Activated CD4-positive, alpha-beta T cell treated with anti-CD3 and anti-CD28 coated beads, Interleukin-10, Interleukin-2, amounts not matched to agents 100 ng/mL and 50 ng/mL, durations not matched to agents 16 hours and 8 hours (primary cell): ENCODE measurements around the gene NCBP1.
"Not testable (repeated sequence)": the region's sequence is repeated elsewhere in the genome, so short reads cannot be mapped to it uniquely, and the experiment has no call there.

ENCODE experiments used
- DNase-seq: peaks from one replicate; pipeline ENCODE4 v3.0.0-alpha.2; 2020

Gene NCBP1

GRCh38 chr9:97682242-97682641, 48.6 kb downstream of the NCBP1 start:
- no peak for DNase-seq

- DNase-seq, result no peak
These were observed 55.0 kb downstream of the NCBP1 start for GRCh38 chr9:97688654-97689053.

- DNase-seq, result no peak
These were observed 56.0 kb downstream of the NCBP1 start for GRCh38 chr9:97689401-97690180.

GRCh38 chr9:97694769-97695168, 61.1 kb downstream of the NCBP1 start:
- no peak for DNase-seq

- no peak for DNase-seq
These were observed 61.8 kb downstream of the NCBP1 start for GRCh38 chr9:97695390-97695789.

GRCh38 chr9:97695995-97696802, 62.6 kb downstream of the NCBP1 start:
- DNase-seq, result peak; percentile 51

- peak; percentile 98 for DNase-seq
These were observed 63.4 kb downstream of the NCBP1 start, which contains the start of gene XPA for GRCh38 chr9:97696803-97697601. Gene XPA (minus strand): TSS chr9:97697340. CDS start chr9:97697292, 48 bp downstream.

- DNase-seq, result no peak
These were observed 64.2 kb downstream of the NCBP1 start for GRCh38 chr9:97697837-97698236.

- no peak for DNase-seq
These were observed 65.2 kb downstream of the NCBP1 start for GRCh38 chr9:97698865-97699264.

- DNase-seq, result not testable (repeated sequence)
These were observed 65.7 kb downstream of the NCBP1 start for GRCh38 chr9:97699281-97699680.

- not testable (repeated sequence) for DNase-seq
These were observed 66.2 kb downstream of the NCBP1 start for GRCh38 chr9:97699824-97700223.

GRCh38 chr9:97703437-97704344, 70.1 kb downstream of the NCBP1 start:
- DNase-seq, result peak; percentile 83

- DNase-seq, result no peak
These were observed 70.7 kb downstream of the NCBP1 start for GRCh38 chr9:97704345-97704677.

- DNase-seq, result no peak
These were observed 71.2 kb downstream of the NCBP1 start for GRCh38 chr9:97704851-97705250.

GRCh38 chr9:97705354-97705950, 71.8 kb downstream of the NCBP1 start:
- no peak for DNase-seq

GRCh38 chr9:97706246-97706645, 72.6 kb downstream of the NCBP1 start:
- DNase-seq, result no peak

GRCh38 chr9:97710356-97711222, 77.0 kb downstream of the NCBP1 start:
- DNase-seq, result peak; percentile 73

- DNase-seq, result no peak
These were observed 77.6 kb downstream of the NCBP1 start for GRCh38 chr9:97711223-97711626.

GRCh38 chr9:97714435-97714834, 80.8 kb downstream of the NCBP1 start:
- no peak for DNase-seq

- no peak for DNase-seq
These were observed 84.2 kb downstream of the NCBP1 start for GRCh38 chr9:97717866-97718265.

- no peak for DNase-seq
These were observed 87.8 kb downstream of the NCBP1 start for GRCh38 chr9:97721396-97721795.
